HCT116 (cell line): Measurements from ENCODE around the gene KIF5C. TPM values are rescaled to one million over a fixed set of nuclear protein-coding genes. Genes with fewer than 3 reads are reported as not detected.

Source experiments
- ATAC-seq: fragments of 200-7000 bp; cut with Tn5 transposase; 2 replicates; pipeline ENCODE4 v1.9.1; 2020; ENCODE audit warnings: mild to moderate bottlenecking, moderate library complexity
- BruUV-seq: library from RNA; stranded (reverse); fragments of 400-500 nt; replicated peaks from 2 replicates; lab custom pipeline; 2021; lab: Mats Ljungman, UMichigan
- CTCF ChIA-PET: fragments of 300-600 bp; sonication (Branson Sonifier 250); formaldehyde crosslinking; loops from one replicate; lab custom pipeline; 2021; ENCODE audit warnings: antibody characterized with exemption; lab: Charles Lee
- POLR2A ChIA-PET: fragments of 300-600, 350-600 bp; sonication (Branson Sonifier 250); formaldehyde crosslinking; loops from one replicate; lab custom pipeline; 2021; ENCODE audit warnings: antibody characterized with exemption; lab: Charles Lee
- RAD21 ChIA-PET, 2 experiments: fragments of 300-600 bp; sonication (Branson Sonifier 250); formaldehyde crosslinking; loops; one replicate each; lab custom pipeline; 2023; ENCODE audit warnings: low total read pairs in 2 of 2; ENCODE audit not compliant: uncharacterized antibody in 2 of 2, unreplicated experiment in 2 of 2, low non-redundant PET in 1 of 2; lab: Charles Lee
- DNase-seq: peaks from one replicate; pipeline ENCODE4 v3.0.0-alpha.2; 2010; ENCODE audit warnings: low read depth, low spot score
- H2AFZ ChIP-seq: fragments of 200-600 bp; shearing (Covaris generic), sonication (generic); 2 replicates; pipeline ENCODE4 v1.6.1; 2017; ENCODE audit warnings: low read depth, mixed run types, mixed read lengths, antibody characterized with exemption, low read length; ENCODE audit not compliant: poor library complexity, severe bottlenecking
- H3K27ac ChIP-seq: 2 replicates; pipeline ENCODE4 v1.5.1; 2012; ENCODE audit warnings: low read depth, low read length
- H3K27me3 ChIP-seq: fragments of 200-600 bp; sonication (generic); 2 replicates; pipeline ENCODE4 v1.6.1; 2016; ENCODE audit warnings: mixed run types, low read length, mixed read lengths; ENCODE audit not compliant: insufficient read depth
- H3K36me3 ChIP-seq, 2 experiments: fragments of 200-500 bp in 1 of 2; fragments of 200-600 bp in 1 of 2; sonication (Bioruptor generic) in 1 of 2; sonication (generic) in 1 of 2; 2 replicates each; pipeline versions ENCODE4 v1.5.1 to v1.6.1; 2014 to 2016; ENCODE audit warnings: low read length in 2 of 2, inconsistent platforms in 1 of 2, mixed read lengths in 1 of 2, mixed run types in 1 of 2; ENCODE audit not compliant: insufficient read depth in 2 of 2, control insufficient read depth in 1 of 2
- H3K4me1 ChIP-seq, 2 experiments: fragments of 200-600 bp in 1 of 2; sonication (generic) in 1 of 2; 2 replicates each; pipeline versions ENCODE4 v1.5.1 to v1.6.1; 2012 to 2017; ENCODE audit warnings: low read length in 2 of 2, inconsistent platforms in 1 of 2, mild to moderate bottlenecking in 1 of 2, mixed read lengths in 1 of 2, mixed run types in 1 of 2, moderate library complexity in 1 of 2; ENCODE audit not compliant: insufficient read depth in 2 of 2, control insufficient read depth in 1 of 2
- H3K4me2 ChIP-seq: fragments of 200-600 bp; sonication (generic); 2 replicates; pipeline ENCODE4 v1.6.1; 2017; ENCODE audit warnings: mixed run types, low read length, mixed read lengths
- H3K4me3 ChIP-seq, 2 experiments: fragments of 200-600 bp in 1 of 2; sonication (generic) in 1 of 2; replicated peaks in 1 of 2; 2 replicates each; pipeline ENCODE4 v1.5.1; 2011 to 2016; ENCODE audit warnings: low read length in 2 of 2, control low read depth in 1 of 2, low read depth in 1 of 2, mild to moderate bottlenecking in 1 of 2, mixed read lengths in 1 of 2, mixed run types in 1 of 2
- H3K79me2 ChIP-seq: fragments of 200-600 bp; sonication (generic); 2 replicates; pipeline ENCODE4 v1.6.1; 2017; ENCODE audit warnings: mild to moderate bottlenecking, mixed run types, low read length, moderate library complexity, mixed read lengths; ENCODE audit not compliant: insufficient read depth
- H3K9ac ChIP-seq: fragments of 200-600 bp; sonication (generic); 2 replicates; pipeline ENCODE4 v1.6.1; 2016; ENCODE audit warnings: low read length, mixed read lengths
- H3K9me2 ChIP-seq: fragments of 200-600 bp; sonication (generic), shearing (Covaris generic); 2 replicates; pipeline ENCODE4 v1.6.1; 2017; ENCODE audit warnings: mixed run types, mild to moderate bottlenecking, moderate library complexity; ENCODE audit not compliant: insufficient read depth
- H3K9me3 ChIP-seq, 2 experiments: fragments of 200-500 bp in 1 of 2; fragments of 200-600 bp in 1 of 2; sonication (Bioruptor generic) in 1 of 2; sonication (generic) in 1 of 2; 2 replicates each; pipeline ENCODE4 v1.6.1; 2014 to 2017; ENCODE audit warnings: low read length in 2 of 2, mixed read lengths in 2 of 2, inconsistent platforms in 1 of 2, low read depth in 1 of 2, mild to moderate bottlenecking in 1 of 2, mixed run types in 1 of 2, moderate library complexity in 1 of 2; ENCODE audit not compliant: control insufficient read depth in 1 of 2, insufficient read depth in 1 of 2
- H4K20me1 ChIP-seq: fragments of 200-600 bp; sonication (generic), shearing (Covaris generic); 2 replicates; pipeline ENCODE4 v1.6.1; 2017; ENCODE audit warnings: mixed run types, mild to moderate bottlenecking, moderate library complexity; ENCODE audit not compliant: insufficient read depth
- CBX3 ChIP-seq: IDR thresholded peaks from 2 replicates; pipeline ENCODE4 v1.6.1; 2012; ENCODE audit warnings: low read depth
- CEBPB ChIP-seq: IDR thresholded peaks from 2 replicates; pipeline ENCODE4 v1.6.1; 2012; ENCODE audit warnings: low read depth
- EGR1 ChIP-seq: IDR thresholded peaks from 2 replicates; pipeline ENCODE4 v1.6.1; 2012; ENCODE audit warnings: low read depth
- EZH2 ChIP-seq: fragments of 200-600 bp; sonication (generic); IDR thresholded peaks from 2 replicates; pipeline ENCODE4 v1.6.1; 2017; ENCODE audit warnings: antibody characterized with exemption, mixed run types
- JUND ChIP-seq: IDR thresholded peaks from 2 replicates; pipeline ENCODE4 v1.6.1; 2012
- MAX ChIP-seq: IDR thresholded peaks from 2 replicates; pipeline ENCODE4 v1.6.1; 2012
- RAD21 ChIP-seq: IDR thresholded peaks from 2 replicates; pipeline ENCODE4 v1.6.1; 2012; ENCODE audit warnings: low read depth, mild to moderate bottlenecking
- SIN3A ChIP-seq: IDR thresholded peaks from 2 replicates; pipeline ENCODE4 v1.6.1; 2012; ENCODE audit warnings: low read depth
- SP1 ChIP-seq: IDR thresholded peaks from 2 replicates; pipeline ENCODE4 v1.6.1; 2012; ENCODE audit warnings: low read depth
- SRF ChIP-seq: IDR thresholded peaks from 2 replicates; pipeline ENCODE4 v1.6.1; 2012; ENCODE audit warnings: low read depth
- TCF7L2 ChIP-seq: IDR thresholded peaks from 2 replicates; pipeline ENCODE4 v1.7.0; 2011; ENCODE audit warnings: borderline replicate concordance, inconsistent platforms; ENCODE audit not compliant: insufficient read depth, insufficient read length; ENCODE audit errors: extremely low read depth
- YY1 ChIP-seq: IDR thresholded peaks from 2 replicates; pipeline ENCODE4 v1.6.1; 2011; ENCODE audit warnings: low read length, low read depth, moderate library complexity, mild to moderate bottlenecking; ENCODE audit not compliant: insufficient replicate concordance; ENCODE audit errors: extremely low read depth
- ZFX ChIP-seq: fragments of 450-650 bp; IDR thresholded peaks from 2 replicates; pipeline ENCODE4 v1.6.1; 2017
- intact Hi-C: fragments of 100-400 bp; cut with micrococcal nuclease; formaldehyde crosslinking; loops from 2 replicates; pipeline ENCODE4 v1.10.0; 2022
- total RNA-seq: library from RNA; stranded (reverse); gene quantifications from one replicate; pipeline ENCODE4 v1.2.1, GENCODE V29; 2021; ENCODE audit not compliant: unreplicated experiment
- TF ChIP-seq, protein P1 (sequence below): IDR thresholded peaks from 2 replicates; pipeline ENCODE4 v1.6.1; 2011; ENCODE audit warnings: mild to moderate bottlenecking, low read length, moderate library complexity; ENCODE audit not compliant: insufficient replicate concordance; ENCODE audit errors: extremely low read depth
- TF ChIP-seq, protein P2 (sequence below): IDR thresholded peaks from 2 replicates; pipeline ENCODE4 v1.6.1; 2012; ENCODE audit warnings: low read depth

The KIF5C gene
- total RNA-seq, 1 experiment from 2014 or later = 6.5 TPM

DNA sequence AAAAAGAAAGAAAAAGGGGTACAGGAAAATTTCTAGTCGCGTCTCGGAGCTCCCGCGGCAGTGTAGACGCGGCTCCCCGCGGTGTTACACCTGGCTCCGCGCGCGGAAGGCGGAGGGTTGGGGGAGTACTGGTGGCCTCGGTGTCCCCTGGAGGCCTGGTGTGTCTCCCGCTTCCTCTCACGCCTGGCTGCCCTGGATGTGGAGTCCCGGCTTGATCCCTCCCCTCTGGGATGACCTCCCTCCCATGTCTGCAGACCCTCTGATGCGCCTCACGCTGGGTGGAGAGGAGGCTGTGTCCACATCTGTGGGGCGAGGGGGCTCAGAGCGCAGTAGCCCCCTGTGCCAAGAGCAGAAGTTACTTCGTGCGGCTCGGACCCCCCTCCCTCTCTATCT lies 1.2 kb downstream of the KIF5C start:
- H4K20me1 ChIP-seq = no peaks in the 10 kb centered on the region
- no peaks in the 10 kb centered on the region for H3K9me3 ChIP-seq
- peaks cover 0 to 5% of the 10 kb centered on the region in 2 experiments; a peak in 3 of 4 replicates for H3K4me1 ChIP-seq
- ChIA-PET POLR2A (interaction anchor here (0.6 kb wide), 1 partner anchor 261 kb away, joined by 3 read pairs; no protein-coding TSS in a partner anchor), CTCF (no interaction called here), RAD21 (no interaction called here)
- H2AFZ ChIP-seq = no peak overlapping the region
- TF ChIP-seq SRF (no peak), EGR1 (no peak), EZH2 (no peak), JUND (no peak)
- H3K36me3 ChIP-seq = no peaks in the 10 kb centered on the region
- no peak overlapping the region for H3K4me2 ChIP-seq
- no peak overlapping the region for H3K4me3 ChIP-seq
- no peak overlapping the region for H3K27ac ChIP-seq
- H3K27me3 ChIP-seq = no peaks in the 10 kb centered on the region
- H3K79me2 ChIP-seq = no peaks in the 10 kb centered on the region
- DNase-seq (no peak), ATAC-seq (no peak)
- BruUV-seq = no TSS peak
- no peak overlapping the region for H3K9ac ChIP-seq
- intact Hi-C loops = no loop called here
- no peaks in the 10 kb centered on the region; the same call in 1 of the 2 replicates for H3K9me2 ChIP-seq

GRCh38 chr2:148876595-148877402 lies 1.8 kb downstream of the KIF5C start:
- Histone ChIP-seq H3K9ac (no peak overlapping the region), H3K4me3 (no peak overlapping the region), H3K4me1 (peaks cover 0 to 5% of the 10 kb centered on the region in 2 experiments; a peak in 3 of 4 replicates), H3K79me2 (no peaks in the 10 kb centered on the region), H3K9me3 (no peaks in the 10 kb centered on the region), H4K20me1 (no peaks in the 10 kb centered on the region), H3K27me3 (no peaks in the 10 kb centered on the region), H2AFZ (no peak overlapping the region), H3K27ac (no peak overlapping the region), H3K4me2 (no peak overlapping the region), H3K36me3 (no peaks in the 10 kb centered on the region), H3K9me2 (no peaks in the 10 kb centered on the region; the same call in 1 of the 2 replicates)
- intact Hi-C loops = no loop called here
- ChIA-PET RAD21 (no interaction called here), POLR2A (interaction anchor here (0.6 kb wide), 1 partner anchor 262 kb away, joined by 3 read pairs; no protein-coding TSS in a partner anchor), CTCF (no interaction called here)
- ATAC-seq (no peak), DNase-seq (no peak)
- BruUV-seq = no TSS peak
- TF ChIP-seq SP1 (no peak), CBX3 (no peak), JUND (no peak), RAD21 (no peak), YY1 (no peak), SIN3A (no peak), MAX (no peak), ZFX (no peak), TCF7L2 (no peak), CEBPB (no peak)
- TF ChIP-seq, protein P1, sequence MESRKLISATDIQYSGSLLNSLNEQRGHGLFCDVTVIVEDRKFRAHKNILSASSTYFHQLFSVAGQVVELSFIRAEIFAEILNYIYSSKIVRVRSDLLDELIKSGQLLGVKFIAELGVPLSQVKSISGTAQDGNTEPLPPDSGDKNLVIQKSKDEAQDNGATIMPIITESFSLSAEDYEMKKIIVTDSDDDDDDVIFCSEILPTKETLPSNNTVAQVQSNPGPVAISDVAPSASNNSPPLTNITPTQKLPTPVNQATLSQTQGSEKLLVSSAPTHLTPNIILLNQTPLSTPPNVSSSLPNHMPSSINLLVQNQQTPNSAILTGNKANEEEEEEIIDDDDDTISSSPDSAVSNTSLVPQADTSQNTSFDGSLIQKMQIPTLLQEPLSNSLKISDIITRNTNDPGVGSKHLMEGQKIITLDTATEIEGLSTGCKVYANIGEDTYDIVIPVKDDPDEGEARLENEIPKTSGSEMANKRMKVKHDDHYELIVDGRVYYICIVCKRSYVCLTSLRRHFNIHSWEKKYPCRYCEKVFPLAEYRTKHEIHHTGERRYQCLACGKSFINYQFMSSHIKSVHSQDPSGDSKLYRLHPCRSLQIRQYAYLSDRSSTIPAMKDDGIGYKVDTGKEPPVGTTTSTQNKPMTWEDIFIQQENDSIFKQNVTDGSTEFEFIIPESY = no peak
- TF ChIP-seq, protein P2, sequence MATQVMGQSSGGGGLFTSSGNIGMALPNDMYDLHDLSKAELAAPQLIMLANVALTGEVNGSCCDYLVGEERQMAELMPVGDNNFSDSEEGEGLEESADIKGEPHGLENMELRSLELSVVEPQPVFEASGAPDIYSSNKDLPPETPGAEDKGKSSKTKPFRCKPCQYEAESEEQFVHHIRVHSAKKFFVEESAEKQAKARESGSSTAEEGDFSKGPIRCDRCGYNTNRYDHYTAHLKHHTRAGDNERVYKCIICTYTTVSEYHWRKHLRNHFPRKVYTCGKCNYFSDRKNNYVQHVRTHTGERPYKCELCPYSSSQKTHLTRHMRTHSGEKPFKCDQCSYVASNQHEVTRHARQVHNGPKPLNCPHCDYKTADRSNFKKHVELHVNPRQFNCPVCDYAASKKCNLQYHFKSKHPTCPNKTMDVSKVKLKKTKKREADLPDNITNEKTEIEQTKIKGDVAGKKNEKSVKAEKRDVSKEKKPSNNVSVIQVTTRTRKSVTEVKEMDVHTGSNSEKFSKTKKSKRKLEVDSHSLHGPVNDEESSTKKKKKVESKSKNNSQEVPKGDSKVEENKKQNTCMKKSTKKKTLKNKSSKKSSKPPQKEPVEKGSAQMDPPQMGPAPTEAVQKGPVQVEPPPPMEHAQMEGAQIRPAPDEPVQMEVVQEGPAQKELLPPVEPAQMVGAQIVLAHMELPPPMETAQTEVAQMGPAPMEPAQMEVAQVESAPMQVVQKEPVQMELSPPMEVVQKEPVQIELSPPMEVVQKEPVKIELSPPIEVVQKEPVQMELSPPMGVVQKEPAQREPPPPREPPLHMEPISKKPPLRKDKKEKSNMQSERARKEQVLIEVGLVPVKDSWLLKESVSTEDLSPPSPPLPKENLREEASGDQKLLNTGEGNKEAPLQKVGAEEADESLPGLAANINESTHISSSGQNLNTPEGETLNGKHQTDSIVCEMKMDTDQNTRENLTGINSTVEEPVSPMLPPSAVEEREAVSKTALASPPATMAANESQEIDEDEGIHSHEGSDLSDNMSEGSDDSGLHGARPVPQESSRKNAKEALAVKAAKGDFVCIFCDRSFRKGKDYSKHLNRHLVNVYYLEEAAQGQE = no peak
